HG03280 (cell line): ENCODE measurements around the gene QRFP.
"Not testable (repeated sequence)": the region's sequence is repeated elsewhere in the genome, so short reads cannot be mapped to it uniquely, and the experiment has no call there.

Experiments used
- ATAC-seq: cut with Tn5 transposase; IDR thresholded peaks from one replicate; pipeline ENCODE4 v1.9.1; 2021; ENCODE audit warnings: mild to moderate bottlenecking, moderate library complexity; ENCODE audit not compliant: unreplicated experiment

The QRFP gene

GRCh38 chr9:130920762-130921299 is 24.2 kb upstream of the QRFP start:
- no peak for ATAC-seq

- no peak for ATAC-seq
These were observed 23.6 kb upstream of the QRFP start for GRCh38 chr9:130920233-130920632.

- ATAC-seq: no peak
These were observed 23.0 kb upstream of the QRFP start for GRCh38 chr9:130919559-130920145.

GRCh38 chr9:130918826-130919558 is 22.4 kb upstream of the QRFP start:
- no peak for ATAC-seq

- no peak for ATAC-seq
These were observed 21.7 kb upstream of the QRFP start for GRCh38 chr9:130918101-130918825.

- ATAC-seq: no peak
These were observed 20.8 kb upstream of the QRFP start for GRCh38 chr9:130917168-130917960.

GRCh38 chr9:130915096-130915447 is 18.5 kb upstream of the QRFP start:
- ATAC-seq: no peak

- ATAC-seq: no peak
These were observed 17.9 kb upstream of the QRFP start for GRCh38 chr9:130914417-130915095.

- ATAC-seq: no peak
These were observed 17.2 kb upstream of the QRFP start for GRCh38 chr9:130913599-130914416.

- ATAC-seq: no peak
These were observed 16.5 kb upstream of the QRFP start for GRCh38 chr9:130912932-130913598.

GRCh38 chr9:130911254-130912049 is 14.8 kb upstream of the QRFP start:
- no peak for ATAC-seq

GRCh38 chr9:130910670-130911069 is 14.1 kb upstream of the QRFP start:
- ATAC-seq: not testable (repeated sequence)

- ATAC-seq: not testable (repeated sequence)
These were observed 13.4 kb upstream of the QRFP start for GRCh38 chr9:130910041-130910440.

- ATAC-seq: no peak
These were observed 12.3 kb upstream of the QRFP start for GRCh38 chr9:130908878-130909355.

GRCh38 chr9:130908146-130908877 is 11.7 kb upstream of the QRFP start:
- no peak for ATAC-seq

GRCh38 chr9:130906735-130907416 is 10.3 kb upstream of the QRFP start:
- ATAC-seq: no peak
